ENCODE measurements around the gene METTL16.

DNA sequence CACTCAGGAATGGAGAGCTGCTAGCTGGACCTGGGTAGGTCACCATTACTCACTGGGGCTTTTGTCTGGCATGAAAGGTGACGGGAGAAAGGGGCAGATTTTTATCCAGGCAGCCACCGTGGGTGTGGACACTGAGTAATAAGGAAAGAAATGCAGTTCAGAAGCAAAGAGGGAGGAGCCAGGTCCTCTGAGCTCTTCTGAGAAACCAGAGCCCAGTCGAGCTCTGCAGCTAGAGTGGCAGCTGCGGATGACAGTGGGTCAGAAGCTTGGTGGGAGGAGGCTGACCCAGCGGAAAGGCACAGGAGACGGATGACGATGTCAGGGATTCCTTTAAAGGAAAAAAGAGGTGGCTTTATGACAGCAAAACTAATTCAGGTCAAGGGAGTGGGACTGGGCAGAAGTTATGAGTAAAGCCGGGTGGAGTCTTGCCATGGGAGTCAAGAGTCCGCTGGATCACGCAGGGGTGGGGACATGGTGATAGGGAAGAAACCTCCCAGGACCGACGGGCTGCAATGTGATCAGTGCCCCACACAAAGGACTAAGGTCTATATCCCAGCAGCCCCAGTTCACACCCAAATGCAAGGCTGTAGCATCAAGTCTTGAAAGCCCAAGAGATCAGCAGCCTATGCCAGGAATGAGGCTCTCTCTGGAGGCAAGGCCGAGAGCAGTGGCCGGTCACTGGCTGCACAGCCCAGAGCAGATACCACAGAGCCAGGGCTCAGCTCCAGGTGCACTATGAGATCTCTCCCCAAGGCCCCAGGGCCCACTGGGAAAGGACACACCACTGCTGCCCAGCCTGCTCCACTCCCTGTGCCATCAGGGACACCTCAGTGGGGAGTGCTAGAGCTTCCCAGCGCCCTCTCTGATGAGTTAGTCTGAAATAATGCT, 104.5 kb downstream of the METTL16 start:
- TF ChIP-seq TAF1 (IDR thresholded peaks at IDR 0.05; ENCODE audit: low read depth, low read length) = no peak
- TF ChIP-seq, protein P1, sequence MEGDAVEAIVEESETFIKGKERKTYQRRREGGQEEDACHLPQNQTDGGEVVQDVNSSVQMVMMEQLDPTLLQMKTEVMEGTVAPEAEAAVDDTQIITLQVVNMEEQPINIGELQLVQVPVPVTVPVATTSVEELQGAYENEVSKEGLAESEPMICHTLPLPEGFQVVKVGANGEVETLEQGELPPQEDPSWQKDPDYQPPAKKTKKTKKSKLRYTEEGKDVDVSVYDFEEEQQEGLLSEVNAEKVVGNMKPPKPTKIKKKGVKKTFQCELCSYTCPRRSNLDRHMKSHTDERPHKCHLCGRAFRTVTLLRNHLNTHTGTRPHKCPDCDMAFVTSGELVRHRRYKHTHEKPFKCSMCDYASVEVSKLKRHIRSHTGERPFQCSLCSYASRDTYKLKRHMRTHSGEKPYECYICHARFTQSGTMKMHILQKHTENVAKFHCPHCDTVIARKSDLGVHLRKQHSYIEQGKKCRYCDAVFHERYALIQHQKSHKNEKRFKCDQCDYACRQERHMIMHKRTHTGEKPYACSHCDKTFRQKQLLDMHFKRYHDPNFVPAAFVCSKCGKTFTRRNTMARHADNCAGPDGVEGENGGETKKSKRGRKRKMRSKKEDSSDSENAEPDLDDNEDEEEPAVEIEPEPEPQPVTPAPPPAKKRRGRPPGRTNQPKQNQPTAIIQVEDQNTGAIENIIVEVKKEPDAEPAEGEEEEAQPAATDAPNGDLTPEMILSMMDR (IDR thresholded peaks at IDR 0.05; ENCODE audit: control extremely low read depth in 1 of 3, insufficient read depth in 1 of 3, low read depth in 1 of 3, low read length in 3 of 3) = no peak
- TF ChIP-seq ZNF274 (IDR thresholded peaks at IDR 0.05; ENCODE audit: borderline replicate concordance, extremely low read depth, low read length) = no peak
- no peak for TF ChIP-seq FOSL1 (IDR thresholded peaks at IDR 0.05; ENCODE audit: insufficient read depth, low read depth, low read length)
- no peak for TF ChIP-seq TCF12 (IDR thresholded peaks at IDR 0.05; ENCODE audit: low read depth, low read length)
- TF ChIP-seq, protein P2, sequence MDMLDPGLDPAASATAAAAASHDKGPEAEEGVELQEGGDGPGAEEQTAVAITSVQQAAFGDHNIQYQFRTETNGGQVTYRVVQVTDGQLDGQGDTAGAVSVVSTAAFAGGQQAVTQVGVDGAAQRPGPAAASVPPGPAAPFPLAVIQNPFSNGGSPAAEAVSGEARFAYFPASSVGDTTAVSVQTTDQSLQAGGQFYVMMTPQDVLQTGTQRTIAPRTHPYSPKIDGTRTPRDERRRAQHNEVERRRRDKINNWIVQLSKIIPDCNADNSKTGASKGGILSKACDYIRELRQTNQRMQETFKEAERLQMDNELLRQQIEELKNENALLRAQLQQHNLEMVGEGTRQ (IDR thresholded peaks at IDR 0.05; ENCODE audit: low read length) = no peak
- no peak for TF ChIP-seq POLR2A (IDR thresholded peaks at IDR 0.05; ENCODE audit: control extremely low read depth in 1 of 2, low read depth in 2 of 2, low read length in 2 of 2)
- TF ChIP-seq, protein P3, sequence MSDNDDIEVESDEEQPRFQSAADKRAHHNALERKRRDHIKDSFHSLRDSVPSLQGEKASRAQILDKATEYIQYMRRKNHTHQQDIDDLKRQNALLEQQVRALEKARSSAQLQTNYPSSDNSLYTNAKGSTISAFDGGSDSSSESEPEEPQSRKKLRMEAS (IDR thresholded peaks at IDR 0.05) = no peak
- TF ChIP-seq EP300 (IDR thresholded peaks at IDR 0.05; ENCODE audit: borderline replicate concordance in 1 of 2, low read depth in 2 of 2, low read length in 2 of 2) = no peak
- TF ChIP-seq YY1 (IDR thresholded peaks at IDR 0.05; ENCODE audit: low read depth, low read length) = no peak
